ENCODE data around the gene RNF220.

- TF ChIP-seq CTCF (IDR thresholded peaks at IDR 0.05) (no peak), POLR2A (IDR thresholded peaks at IDR 0.05) (no peak)
Observed at GRCh38 chr1:44514673-44515072, 109.6 kb downstream of the RNF220 start.
